Astrocyte of the spinal cord (primary cell): ENCODE results near the gene DMTF1.

Experiments used
- DNase-seq: peaks from one replicate; pipeline ENCODE4 v3.0.0; 2011; ENCODE audit warnings: low read depth, low spot score
- H3K4me3 ChIP-seq: 2 replicates; pipeline ENCODE4 v1.5.1; 2011; ENCODE audit warnings: low read depth, mild to moderate bottlenecking, low read length, moderate library complexity
- CTCF ChIP-seq: IDR thresholded peaks from 2 replicates; pipeline ENCODE4 v1.5.1; 2012; ENCODE audit warnings: low read depth, mild to moderate bottlenecking, low read length, inconsistent platforms
- in situ Hi-C: cut with HindIII; loops from 2 replicates; pipeline ENCODE4 v1.10.0; 2017; ENCODE audit warnings: low sequenced_read_pairs

The DMTF1 gene

GRCh38 chr7:87144173-87144657 is 8.0 kb upstream of the DMTF1 start:
- in situ Hi-C loops: no loop called here

GRCh38 chr7:87146740-87147386 is 5.4 kb upstream of the DMTF1 start:
- no peak for DNase-seq
- no peak for TF ChIP-seq CTCF
- H3K4me3 ChIP-seq: no peak overlapping the region
- in situ Hi-C loops: no loop called here

More at GRCh38 chr7:87144173-87144657, 8.0 kb upstream of the DMTF1 start:
- no peak for TF ChIP-seq CTCF
- no peak for DNase-seq
- no peak overlapping the region for H3K4me3 ChIP-seq

- DNase-seq: no peak
- H3K4me3 ChIP-seq: no peak overlapping the region
- in situ Hi-C loops: no loop called here
- TF ChIP-seq CTCF: no peak
Observed at GRCh38 chr7:87147500-87147899, 4.8 kb upstream of the DMTF1 start.

GRCh38 chr7:87148332-87148955 is 3.8 kb upstream of the DMTF1 start:
- peak; percentile 53 for TF ChIP-seq CTCF
- peak; percentile 36 for DNase-seq
- in situ Hi-C loops: no loop called here
- H3K4me3 ChIP-seq: no peak overlapping the region

- in situ Hi-C loops: no loop called here
- no peak for TF ChIP-seq CTCF
- DNase-seq: no peak
- peak overlapping the region; percentile 97 for H3K4me3 ChIP-seq
Observed at GRCh38 chr7:87151002-87151728, 1.1 kb upstream of the DMTF1 start.

GRCh38 chr7:87151729-87152111 is 533 bp upstream of the DMTF1 start:
- H3K4me3 ChIP-seq: peak overlapping the region; percentile 97
- TF ChIP-seq CTCF: no peak
- in situ Hi-C loops: no loop called here
- no peak for DNase-seq
